NCI-H226 (cell line): ENCODE results near the gene CABP4.
A peak's percentile ranks its signal among the peaks of the same experiment; 100 is the strongest.
"Not testable (repeated sequence)": the region's sequence is repeated elsewhere in the genome, so short reads cannot be mapped to it uniquely, and the experiment has no call there.

ENCODE experiments used
- DNase-seq: peaks from one replicate; pipeline ENCODE4 v3.0.0-alpha.2; 2015

The CABP4 gene

DNA sequence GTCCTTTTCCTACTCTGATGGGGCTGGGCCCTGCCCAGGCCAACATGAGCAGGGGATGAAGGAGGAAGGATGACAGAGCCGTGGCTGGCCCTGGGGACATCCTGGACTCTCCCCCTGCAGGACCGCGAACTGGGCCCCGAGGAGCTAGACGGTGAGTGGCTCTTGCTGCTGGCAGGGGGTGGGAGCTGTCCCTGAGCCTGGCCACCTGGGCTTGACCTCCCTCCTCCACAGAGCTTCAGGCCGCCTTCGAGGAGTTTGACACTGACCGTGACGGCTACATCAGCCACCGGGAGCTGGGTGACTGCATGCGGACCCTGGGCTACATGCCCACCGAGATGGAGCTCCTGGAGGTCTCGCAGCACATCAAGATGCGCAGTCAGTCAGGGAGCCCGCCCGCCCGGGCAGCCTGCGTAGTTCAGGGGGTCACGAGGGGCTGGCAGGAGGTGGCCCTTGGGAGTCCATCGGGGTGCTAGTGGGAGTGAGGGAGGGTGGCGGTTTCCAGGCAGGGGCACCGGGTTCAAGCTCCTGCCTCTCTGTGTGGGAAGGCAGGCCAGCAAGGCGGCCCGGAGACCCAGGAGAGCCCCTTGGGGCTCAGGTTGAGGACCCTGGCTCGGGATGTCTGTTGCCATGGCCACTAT is 1.0 kb downstream of the CABP4 start:
- no peak for DNase-seq

DNA sequence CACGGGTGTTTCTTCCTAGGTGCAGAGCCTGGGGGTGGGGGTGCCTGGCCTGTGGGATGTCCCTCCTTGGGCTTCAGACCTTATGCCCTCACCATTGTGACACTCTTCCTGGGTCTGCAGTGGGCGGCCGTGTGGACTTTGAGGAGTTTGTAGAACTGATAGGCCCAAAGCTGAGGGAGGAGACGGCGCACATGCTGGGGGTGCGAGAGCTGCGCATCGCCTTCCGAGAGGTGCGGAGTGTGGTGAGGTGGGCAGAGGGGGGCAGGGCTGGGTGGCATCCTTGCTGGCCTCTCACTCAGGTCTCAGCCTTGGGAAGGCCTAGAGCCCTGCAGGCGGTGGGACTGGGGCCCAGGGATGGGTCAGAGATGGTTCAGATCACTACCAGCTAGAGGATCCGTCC is 2.3 kb downstream of the CABP4 start:
- DNase-seq: no peak

DNA sequence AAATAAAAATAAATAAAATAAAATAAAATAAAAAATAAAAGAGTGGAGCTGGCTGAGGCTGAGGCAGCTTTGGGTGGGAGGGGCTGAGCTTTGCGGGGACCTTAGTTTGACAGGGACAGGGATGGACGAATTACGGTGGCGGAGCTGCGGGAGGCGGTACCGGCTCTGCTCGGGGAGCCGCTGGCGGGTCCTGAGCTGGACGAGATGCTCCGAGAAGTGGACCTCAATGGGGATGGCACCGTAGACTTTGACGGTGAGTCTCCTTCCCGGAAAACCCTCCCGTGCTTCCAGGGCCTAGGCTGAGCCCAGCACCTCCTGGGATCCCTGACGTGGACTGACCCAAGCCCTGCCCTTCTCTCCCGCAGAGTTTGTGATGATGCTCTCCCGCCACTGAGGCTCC is 3.1 kb downstream of the CABP4 start:
- no peak for DNase-seq

DNA sequence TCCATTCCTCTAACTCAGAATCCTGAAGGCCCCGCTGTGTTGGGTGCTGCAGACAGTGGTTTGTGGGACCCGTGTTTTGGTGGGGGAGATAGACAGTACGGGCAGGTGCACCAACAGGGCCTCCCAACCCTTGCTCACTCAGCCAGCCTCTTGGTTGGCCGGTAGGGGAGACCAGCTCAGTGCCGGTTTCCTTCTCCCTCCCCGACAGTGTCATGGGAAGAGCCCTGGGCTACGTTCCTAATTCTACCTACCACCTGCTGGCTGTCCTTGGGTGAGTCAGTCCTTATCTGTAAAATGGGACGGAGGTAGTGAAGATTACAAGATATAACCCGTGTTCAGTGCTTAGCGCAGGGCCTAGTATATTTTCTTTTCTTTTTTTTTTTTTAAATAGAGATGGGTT is 8.0 kb downstream of the CABP4 start:
- DNase-seq: no peak

DNA sequence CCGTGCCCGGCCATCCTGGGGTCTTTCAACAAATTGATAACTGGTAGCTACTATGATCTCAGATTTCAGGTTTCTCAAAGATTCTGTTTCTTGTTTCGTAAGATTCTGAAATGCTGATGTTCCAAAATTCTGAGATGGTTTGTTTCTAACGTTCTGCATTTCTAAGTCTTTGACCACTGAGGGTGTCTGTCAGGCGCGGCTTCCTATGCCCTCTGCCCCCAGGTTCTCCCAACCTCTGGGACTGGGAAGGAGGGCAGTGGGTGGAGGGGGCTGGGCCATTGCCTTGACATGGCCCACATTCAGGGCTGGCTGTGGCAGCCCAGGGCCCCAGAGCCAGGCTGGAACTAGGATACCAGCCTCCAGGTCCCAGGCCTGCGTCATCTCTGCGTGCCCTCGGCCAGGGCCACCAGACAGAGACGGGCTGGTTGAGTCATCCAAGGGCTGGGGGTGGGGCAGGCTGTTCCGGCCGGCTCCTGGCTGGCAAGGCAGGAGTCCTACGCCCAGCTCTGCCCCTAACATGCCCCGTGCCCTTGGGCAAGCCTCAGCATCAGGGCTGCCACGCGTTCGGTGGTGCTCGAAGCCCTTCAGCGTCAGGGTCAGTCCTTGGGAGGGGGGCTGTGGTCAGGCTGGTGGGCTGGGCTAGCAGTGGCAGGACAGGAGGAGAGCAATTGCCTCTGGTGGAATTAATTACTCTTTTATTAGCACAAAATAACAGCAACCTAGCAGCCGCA is 8.7 kb downstream of the CABP4 start:
- DNase-seq: no peak

DNA sequence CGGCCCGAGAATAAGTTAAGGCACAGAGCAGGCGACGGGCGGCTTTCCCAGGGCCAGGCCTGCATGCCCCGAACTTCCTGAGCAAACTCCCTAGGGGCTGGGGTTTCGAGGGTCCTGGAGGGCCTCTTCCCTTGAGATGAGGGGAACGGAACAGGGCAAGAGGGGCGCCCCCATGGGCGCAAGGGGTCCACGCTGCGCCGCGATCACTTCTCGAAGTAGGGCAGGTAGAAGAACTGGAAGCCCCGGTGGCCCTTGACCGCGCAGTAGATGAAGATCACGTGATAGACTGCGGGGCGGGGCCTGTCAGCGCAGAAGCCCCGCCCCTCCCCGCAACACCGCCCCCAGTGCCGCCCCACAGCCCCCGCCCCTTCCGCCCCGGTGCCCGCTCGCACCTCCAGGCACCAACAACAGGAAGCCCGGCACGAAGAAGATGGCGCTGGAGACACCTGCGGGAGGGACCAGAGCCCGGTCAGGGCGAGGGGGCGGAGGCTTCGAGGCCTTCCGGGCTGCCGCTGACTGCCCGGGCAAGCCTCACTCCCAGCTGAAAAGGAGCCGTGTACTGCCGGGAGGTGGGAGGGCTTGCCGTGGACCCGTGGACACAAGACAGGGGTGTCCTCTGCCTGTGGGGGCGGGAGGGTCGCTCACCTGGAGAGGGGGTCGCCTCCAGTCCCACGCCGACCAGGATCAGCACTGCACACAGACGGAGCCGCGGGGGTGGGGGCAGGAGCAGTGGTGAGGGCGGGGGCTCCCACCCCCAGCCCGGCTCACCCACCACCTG is 9.4 kb downstream of the CABP4 start:
- DNase-seq: peak; percentile 89

DNA sequence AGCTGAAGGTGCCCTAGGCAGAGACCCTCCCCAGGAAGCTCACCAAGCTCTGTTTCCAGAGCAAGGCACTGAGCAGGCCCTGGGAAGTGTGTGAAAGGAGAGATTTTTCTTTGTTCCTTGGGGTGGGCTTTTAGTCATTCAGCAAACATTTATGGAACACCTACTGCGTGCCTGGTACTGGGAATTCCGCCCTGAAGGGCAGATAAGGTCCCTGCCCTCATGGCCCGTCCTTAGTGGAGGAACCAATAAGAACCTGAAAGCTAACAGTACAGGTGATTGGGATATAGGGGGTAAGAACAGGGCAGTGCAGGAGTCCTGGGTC is 10.0 kb downstream of the CABP4 start:
- peak; percentile 27 for DNase-seq

DNA sequence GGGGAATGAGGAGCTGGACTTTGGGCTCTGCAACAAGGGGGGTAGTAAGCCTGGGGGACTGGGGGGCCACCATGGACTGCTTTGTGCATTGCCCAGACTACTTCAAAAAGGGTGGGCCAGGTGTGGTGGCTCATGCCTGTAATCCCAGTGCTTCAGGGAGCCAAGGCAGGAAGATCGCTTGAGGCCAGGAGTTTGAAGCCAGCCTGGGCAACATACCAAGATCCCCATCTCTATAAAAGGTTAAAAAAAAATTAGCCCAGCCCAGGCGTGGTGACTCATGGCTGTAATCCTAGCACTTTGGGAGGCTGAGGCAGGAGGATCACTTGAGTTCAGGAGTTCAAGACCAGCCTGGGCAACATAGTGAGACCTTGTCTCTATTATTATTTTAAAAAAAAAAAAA is 10.4 kb downstream of the CABP4 start:
- DNase-seq: peak; percentile 62

DNA sequence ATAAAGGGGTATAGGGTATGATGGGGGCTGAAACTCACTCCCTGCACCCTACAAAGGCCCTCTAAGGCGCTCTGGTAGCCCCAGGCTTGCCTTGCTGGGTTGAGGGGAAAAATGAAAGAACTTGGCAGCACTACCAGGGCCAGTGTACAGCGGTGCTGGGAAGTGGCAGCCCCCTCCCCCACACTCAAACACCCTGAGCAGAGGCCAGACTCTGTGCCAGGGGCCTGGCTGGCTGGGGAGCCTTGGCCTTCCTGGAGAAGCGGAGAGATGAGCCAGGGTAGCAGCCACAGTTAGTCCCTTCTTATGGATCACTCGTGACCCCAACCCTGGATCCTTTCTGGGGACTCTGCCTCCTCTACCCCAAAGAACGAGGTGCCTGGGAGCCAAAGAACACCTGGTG is 11.2 kb downstream of the CABP4 start:
- DNase-seq: no peak

DNA sequence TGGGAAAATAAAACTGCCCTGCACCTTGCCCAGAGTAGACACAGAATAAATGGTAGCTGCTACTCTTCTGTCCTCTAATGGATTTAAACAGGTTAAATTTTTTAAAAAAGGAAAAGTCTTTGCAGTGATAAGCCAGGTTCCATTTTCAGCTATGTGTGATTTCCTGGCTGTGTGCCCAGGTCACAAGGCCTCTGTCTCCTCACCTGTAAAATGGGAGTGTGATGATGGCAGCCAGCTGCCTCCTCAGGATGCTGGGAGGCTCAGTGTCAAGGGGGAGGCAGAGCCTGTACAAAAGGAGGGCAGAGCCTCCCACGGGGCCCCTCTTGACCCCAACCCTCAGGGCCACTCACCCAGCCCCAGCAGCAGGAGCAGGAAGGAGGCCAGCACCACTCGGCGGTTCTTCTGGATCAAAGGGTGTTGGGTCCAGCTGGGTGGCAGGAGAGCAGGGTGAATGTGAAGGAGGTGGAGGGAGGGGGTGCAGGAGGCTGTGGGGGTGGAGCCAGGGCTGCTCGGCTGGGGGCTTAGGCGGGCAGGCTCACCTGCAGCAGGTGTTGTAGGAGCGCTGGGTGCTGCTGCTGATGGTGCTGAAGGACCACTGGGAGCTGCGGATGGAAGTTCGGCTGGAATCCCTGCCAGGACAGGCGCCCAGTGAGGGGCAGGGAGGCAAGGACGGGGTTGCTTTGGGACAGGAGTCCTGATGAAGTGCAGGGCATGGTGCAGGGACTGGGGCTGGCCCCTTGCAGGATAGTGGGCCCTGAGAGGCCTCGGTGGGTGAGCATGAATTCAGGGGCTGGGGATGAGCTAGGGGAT is 12.0 kb downstream of the CABP4 start:
- DNase-seq: no peak

DNA sequence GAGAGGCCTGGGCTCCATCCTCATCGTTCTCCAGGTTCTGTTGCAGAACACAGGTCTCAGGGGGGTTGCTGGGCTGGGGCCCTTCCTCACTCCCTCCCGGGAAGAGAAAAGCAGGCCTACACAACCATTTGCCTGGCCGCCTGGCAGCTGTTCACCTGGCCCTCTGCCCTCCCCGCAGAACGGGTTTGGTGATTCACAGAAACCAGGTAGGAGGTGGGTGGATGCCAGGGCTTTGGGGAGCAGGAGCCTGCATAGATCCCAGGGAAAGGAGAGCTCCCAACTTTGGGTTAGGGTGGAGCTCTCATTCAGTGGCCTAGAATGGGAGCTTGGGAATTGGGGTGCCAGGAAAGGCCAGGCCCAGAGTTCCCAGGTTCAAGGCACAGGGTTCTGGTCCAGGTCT is 12.9 kb downstream of the CABP4 start:
- DNase-seq: no peak

DNA sequence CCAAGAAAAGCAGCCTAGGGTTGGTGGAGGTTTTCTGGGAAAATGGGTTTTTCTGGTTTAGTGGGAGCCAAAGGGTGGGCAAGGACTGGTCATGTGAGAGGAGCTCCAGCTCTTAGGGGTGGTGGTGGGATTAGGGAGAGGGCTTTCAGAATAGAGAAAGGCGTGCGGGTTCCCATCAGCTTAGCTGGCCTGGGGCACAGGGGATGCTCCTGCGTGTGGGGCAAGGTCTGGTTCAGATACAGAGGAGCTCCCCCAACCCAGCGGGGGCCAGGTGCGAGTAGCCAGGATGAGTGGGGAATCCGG is 13.3 kb downstream of the CABP4 start:
- no peak for DNase-seq

DNA sequence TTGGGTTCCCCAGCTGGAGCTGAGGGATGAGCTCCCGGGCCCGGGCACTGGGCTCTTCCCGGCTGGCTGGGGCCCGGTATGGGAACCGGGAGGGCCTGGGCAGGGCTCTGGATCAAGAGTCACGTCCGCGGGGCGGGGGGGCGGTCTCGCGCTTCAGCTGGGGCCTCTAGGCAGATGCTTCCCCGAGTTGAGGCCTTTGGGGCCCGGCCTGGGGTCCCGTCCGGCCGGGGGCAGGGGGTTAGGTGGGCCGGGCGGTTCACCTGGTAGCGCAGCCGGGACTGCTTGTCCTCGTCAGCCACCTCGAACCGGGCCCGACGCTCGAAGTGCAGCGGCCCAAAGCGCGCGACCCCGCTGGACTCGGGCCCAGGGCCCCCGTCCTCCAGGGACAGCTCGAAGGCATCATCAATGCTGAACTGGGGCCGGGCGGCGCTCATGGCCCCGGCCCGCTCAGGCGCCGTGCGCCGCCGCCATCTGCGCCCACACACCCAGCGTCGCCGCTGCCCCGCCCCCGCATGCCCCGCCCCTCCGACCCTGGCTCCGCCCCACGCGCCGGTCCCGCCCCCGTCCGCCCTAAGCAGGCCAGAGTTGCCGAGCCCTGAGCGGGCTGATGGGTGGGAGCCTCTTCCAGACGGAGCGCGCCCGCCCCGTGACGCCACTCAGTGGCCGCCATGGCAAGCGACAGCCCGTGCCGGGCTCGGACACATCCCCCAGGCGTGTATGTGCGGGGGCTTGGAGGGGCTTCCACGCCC is 13.8 kb downstream of the CABP4 start, which contains the start of gene TMEM134:
TMEM134 (minus strand) TSS at position 493 of the 749 bp plus-strand sequence; CDS start at position 434, 59 bp downstream.
- DNase-seq: peak; percentile 75

DNA sequence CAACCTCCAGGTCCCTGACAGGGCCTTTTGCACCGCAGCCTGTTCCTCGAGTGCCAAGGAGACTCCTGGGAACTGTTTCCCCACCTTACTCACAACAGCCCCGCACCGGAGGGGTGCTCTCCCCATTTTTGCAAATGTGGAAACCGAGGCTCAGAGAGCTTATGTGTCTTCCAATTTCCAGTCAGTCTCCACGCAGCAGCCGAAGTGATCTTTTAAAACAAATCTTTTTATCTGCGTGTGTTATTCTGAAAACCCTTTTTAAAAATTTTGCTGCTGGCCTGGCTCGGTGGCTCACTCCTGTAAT is 14.3 kb downstream of the CABP4 start:
- DNase-seq: no peak

DNA sequence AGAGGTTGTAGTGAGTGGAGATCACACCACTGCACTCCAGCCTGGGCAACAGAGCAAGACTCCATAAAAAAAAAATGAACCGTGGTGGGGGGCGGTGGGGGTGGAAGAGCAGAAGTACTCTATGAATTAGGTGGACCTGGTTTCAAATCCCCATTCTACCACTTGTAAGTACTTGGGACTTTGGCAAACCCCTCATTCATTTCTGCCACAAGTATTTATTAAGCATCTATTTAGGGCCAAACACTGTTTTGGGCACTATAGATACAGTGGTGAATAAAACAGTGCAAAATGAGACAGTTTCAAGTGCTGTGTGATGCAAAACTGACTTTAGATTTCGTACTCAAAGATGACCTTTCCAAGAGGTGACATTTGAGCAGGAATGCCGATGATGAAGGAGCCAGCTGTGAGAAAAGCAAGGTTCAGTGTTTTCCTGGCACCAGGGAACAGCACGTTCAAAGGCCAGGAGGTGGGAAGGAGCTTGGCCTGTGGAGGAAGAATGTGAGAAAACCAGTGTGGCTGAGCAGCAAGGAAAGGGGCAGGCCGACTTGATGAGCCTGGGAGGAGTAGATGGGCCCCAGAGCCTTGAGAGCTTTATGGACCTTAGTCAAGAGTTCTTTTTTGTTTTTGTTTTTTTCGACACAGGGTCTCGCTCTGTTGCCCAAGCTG is 15.3 kb downstream of the CABP4 start:
- DNase-seq: no peak

DNA sequence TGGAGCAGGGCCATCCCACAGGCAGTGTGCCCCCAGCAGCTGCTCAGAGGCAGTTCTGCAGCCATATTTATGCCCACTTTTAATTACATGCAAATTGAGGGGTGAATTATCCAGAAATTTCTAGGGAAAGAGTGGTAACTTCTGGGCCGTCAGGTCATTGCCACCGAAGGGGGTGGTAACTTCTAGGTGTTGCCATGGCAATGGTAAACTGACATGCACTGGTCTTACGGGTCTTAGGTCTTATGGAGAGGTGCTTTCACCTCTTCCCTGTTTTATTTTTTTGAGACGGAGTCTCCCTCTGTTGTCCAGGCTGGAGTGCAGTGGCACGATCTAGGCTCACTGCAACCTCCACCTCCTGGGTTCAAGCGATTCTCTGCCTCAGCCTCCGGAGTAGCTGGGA is 17.7 kb downstream of the CABP4 start:
- DNase-seq: no peak

DNA sequence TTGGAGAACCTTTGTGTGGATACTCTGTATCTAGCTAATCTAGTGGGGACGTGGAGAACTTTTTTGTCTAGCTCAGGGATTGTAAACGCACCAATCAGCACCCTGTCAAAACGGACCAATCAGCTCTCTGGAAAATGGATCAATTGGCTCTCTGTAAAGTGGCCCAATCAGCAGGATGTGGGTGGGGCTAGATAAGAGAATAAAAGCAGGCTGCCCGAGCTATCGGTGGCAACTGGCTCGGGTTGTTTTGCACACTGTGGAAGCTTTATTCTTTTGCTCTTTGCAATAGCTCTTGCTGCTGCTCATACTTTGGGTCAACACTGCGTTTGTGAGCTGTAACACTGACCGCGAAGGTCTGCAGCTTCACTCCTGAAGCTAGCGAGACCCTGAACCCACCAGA is 21.5 kb downstream of the CABP4 start:
- DNase-seq: not testable (repeated sequence)

DNA sequence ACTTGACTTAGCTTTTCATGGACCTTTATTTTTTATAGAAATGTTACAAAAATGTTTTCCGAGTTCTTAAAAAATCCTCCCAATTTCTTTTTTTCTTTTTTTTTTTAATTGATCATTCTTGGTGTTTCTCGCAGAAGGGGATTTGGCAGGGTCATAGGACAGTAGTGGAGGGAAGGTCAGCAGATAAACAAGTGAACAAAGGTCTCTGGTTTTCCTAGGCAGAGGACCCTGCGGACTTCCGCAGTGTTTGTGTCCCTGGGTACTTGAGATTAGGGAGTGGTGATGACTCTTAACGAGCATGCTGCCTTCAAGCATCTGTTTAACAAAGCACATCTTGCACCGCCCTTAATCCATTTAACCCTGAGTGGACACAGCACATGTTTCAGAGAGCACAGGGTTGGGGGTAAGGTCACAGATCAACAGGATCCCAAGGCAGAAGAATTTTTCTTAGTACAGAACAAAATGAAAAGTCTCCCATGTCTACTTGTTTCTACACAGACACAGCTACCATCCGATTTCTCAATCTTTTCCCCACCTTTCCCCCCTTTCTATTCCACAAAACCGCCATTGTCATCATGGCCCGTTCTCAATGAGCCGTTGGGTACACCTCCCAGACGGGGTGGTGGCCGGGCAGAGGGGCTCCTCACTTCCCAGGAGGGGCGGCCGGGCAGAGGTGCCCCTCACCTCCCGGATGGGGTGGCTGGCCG is 22.3 kb downstream of the CABP4 start:
- not testable (repeated sequence) for DNase-seq

DNA sequence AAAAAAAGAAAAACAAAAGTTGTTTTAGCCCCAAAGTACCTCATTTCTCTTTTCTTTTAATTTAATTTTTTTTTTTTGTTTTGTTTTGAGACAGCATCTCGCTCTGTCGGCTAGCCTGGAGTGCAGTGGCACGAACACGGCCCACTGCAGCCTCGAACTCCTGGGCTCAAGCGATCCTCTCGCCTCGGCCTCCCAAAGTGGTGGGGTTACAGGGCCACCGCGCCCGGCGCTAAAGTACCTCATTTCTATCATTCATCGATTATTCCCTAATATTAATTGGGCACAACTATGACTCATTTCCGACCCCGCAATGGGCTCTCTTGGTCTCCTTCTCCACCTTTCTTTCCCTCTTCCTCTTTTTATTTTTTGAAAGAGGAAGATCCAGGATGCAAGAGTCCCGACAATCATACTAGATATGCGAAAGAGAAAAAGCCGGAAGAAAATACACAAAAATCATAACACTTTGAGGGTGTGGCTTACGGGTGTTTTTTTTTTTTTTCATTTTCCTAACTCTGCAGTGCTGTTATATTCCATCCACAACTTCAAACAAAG is 27.2 kb downstream of the CABP4 start:
- DNase-seq: no peak

DNA sequence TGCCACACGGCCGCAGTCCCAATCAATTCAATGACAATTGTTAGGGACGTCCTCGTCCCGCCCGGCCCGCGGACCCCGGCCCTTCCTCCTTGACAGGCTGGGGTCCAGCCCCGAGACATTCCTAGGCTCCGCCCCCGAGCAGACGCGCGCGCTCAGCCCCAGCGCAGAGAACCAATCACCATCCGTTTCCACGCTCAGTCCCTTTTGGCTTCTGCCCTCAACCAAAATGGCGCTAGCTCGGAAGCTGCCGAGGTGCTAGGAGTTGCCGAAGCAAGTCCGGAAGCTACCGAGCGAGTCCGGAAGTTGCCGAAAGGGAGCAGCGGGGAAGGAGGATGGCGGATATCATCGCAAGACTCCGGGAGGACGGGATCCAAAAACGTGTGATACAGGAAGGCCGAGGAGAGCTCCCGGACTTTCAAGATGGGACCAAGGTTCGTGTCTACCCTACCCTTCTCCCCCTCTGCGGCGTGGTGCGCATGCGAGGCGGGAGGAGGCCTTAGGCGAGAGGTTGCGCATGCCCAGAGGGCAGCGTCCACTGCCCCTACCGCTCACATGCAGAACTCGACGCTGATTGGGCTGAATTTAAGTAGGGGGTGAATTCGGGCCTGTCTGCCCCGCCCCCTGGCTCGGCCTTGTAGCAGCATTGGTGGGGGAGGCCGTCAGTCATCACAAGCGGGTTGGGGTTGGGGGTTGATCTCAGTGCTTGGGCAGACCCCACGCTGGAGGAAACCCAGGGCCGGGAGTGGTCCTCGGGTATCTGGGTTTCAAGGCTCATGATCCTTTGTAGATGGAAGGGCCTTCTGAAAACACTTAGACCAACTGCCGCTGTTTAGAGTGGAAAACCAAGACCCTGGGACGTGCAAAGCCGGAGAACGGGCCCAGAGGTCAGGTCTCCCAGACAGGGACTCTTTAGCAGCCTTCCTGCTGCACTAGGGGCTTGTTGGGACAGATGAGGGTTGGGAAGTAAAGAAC is 28.0 kb downstream of the CABP4 start, which contains the start of gene AIP:
AIP (plus strand) TSS at position 200 of the 972 bp plus-strand sequence; CDS start at position 333, 133 bp downstream.
- DNase-seq: peak; percentile 97
